Measurements from ENCODE around the gene FICD. TPM values are rescaled to one million over a fixed set of nuclear protein-coding genes. Genes with fewer than 3 reads are reported as not detected.

Gene FICD
- polyA plus RNA-seq, 1 donor from 2014 or later: 1.5 TPM

DNA sequence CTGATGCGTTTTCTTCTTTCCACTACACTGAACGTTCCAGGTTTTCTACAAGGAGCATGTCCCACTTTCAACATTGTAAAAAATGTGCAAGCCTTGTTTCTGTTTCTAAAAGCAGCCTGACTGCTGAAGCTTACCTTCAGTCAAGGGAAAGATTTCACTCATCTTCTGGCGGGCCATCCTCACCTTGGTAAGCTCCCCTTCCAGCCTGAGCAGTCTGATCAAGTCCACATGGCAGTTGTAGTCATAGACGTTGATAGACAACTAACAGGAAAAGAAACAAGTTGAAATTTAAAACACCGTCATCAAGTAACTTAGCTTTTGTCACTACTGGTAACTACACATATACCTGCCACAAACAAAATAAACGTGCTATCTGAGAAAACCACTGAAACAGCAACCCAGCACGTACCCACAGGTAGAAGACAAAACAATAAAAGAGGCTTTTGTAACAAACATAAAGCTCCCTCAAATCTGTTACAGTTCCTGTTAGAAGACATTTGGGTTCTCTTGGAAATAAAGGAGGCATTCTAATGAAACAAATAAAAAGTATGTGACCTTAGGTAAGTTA, 34.0 kb downstream of the FICD start:
- Histone ChIP-seq H3K4me2 (ENCODE audit: low read length) (no peak overlapping the region), H3K27ac (ENCODE audit: low read length) (no peak overlapping the region), H3F3A (ENCODE audit: insufficient read depth, low read length, poor library complexity, severe bottlenecking) (no peaks in the 10 kb centered on the region), H3K9me3 (ENCODE audit: low read length) (no peaks in the 10 kb centered on the region), H2AFZ (ENCODE audit: low read depth, low read length) (no peak overlapping the region), H3K9me2 (ENCODE audit: insufficient read depth, low read length) (no peaks in the 10 kb centered on the region), H3K36me3 (ENCODE audit: insufficient read depth, low read length) (no peaks in the 10 kb centered on the region), H3K27me3 (ENCODE audit: insufficient read depth, low read depth, low read length) (no peaks in the 10 kb centered on the region), H3K9ac (ENCODE audit: low read length) (no peak overlapping the region), H3K79me2 (replicated peaks; ENCODE audit: insufficient read depth, low read length) (peaks cover 44% of the 10 kb centered on the region), H3K4me3 (ENCODE audit: low read length) (no peak overlapping the region), H4K20me1 (ENCODE audit: insufficient read depth) (no peaks in the 10 kb centered on the region)
- TF ChIP-seq RAD21 (conservative IDR thresholded peaks at IDR 0.05): no peak
- TF ChIP-seq POLR2AphosphoS5 (IDR thresholded peaks at IDR 0.05): no peak
- TF ChIP-seq EZH2 (IDR thresholded peaks at IDR 0.05; ENCODE audit: borderline replicate concordance, insufficient read depth, low read length, poor library complexity, severe bottlenecking): no peak
- TF ChIP-seq, protein P1, sequence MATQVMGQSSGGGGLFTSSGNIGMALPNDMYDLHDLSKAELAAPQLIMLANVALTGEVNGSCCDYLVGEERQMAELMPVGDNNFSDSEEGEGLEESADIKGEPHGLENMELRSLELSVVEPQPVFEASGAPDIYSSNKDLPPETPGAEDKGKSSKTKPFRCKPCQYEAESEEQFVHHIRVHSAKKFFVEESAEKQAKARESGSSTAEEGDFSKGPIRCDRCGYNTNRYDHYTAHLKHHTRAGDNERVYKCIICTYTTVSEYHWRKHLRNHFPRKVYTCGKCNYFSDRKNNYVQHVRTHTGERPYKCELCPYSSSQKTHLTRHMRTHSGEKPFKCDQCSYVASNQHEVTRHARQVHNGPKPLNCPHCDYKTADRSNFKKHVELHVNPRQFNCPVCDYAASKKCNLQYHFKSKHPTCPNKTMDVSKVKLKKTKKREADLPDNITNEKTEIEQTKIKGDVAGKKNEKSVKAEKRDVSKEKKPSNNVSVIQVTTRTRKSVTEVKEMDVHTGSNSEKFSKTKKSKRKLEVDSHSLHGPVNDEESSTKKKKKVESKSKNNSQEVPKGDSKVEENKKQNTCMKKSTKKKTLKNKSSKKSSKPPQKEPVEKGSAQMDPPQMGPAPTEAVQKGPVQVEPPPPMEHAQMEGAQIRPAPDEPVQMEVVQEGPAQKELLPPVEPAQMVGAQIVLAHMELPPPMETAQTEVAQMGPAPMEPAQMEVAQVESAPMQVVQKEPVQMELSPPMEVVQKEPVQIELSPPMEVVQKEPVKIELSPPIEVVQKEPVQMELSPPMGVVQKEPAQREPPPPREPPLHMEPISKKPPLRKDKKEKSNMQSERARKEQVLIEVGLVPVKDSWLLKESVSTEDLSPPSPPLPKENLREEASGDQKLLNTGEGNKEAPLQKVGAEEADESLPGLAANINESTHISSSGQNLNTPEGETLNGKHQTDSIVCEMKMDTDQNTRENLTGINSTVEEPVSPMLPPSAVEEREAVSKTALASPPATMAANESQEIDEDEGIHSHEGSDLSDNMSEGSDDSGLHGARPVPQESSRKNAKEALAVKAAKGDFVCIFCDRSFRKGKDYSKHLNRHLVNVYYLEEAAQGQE (IDR thresholded peaks at IDR 0.05; ENCODE audit: borderline replicate concordance): no peak
- TF ChIP-seq MXI1 (conservative IDR thresholded peaks at IDR 0.05; ENCODE audit: poor library complexity, severe bottlenecking): no peak

DNA sequence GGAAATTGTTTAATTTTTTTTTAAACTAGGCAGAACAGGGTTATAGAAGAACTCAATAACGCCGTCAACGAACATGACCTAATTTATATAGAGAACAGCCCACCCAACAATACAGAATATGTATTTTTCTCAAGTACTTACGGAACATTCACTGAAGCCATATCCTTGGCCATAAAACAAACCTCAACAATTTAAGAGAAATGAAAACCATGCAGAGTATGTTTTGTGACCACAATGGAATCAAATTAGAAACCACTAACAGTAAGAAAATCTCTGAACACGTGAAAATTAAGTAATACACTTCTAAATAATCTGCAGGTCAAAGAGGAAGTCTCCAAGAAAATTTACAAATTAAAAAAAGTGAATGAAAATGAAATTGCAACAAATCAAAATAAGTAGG, 36.5 kb downstream of the FICD start:
- H3K27ac ChIP-seq (ENCODE audit: low read length): no peak overlapping the region
- H3K9ac ChIP-seq (ENCODE audit: low read length): no peak overlapping the region
- no peaks in the 10 kb centered on the region for H3F3A ChIP-seq (ENCODE audit: insufficient read depth, low read length, poor library complexity, severe bottlenecking)
- no peaks in the 10 kb centered on the region for H3K36me3 ChIP-seq (ENCODE audit: insufficient read depth, low read length)
- no peaks in the 10 kb centered on the region for H3K27me3 ChIP-seq (ENCODE audit: insufficient read depth, low read depth, low read length)
- peaks cover 55% of the 10 kb centered on the region for H3K79me2 ChIP-seq (replicated peaks; ENCODE audit: insufficient read depth, low read length)
- H4K20me1 ChIP-seq (ENCODE audit: insufficient read depth): no peaks in the 10 kb centered on the region
- no peak overlapping the region for H3K4me3 ChIP-seq (ENCODE audit: low read length)
- no peak overlapping the region for H3K4me2 ChIP-seq (ENCODE audit: low read length)
- no peak overlapping the region for H2AFZ ChIP-seq (ENCODE audit: low read depth, low read length)
- H3K9me2 ChIP-seq (ENCODE audit: insufficient read depth, low read length): no peaks in the 10 kb centered on the region
- TF ChIP-seq EZH2 (IDR thresholded peaks at IDR 0.05; ENCODE audit: borderline replicate concordance, insufficient read depth, low read length, poor library complexity, severe bottlenecking) (no peak), TAF1 (IDR thresholded peaks at IDR 0.05; ENCODE audit: low read depth) (no peak), CTCF (IDR thresholded peaks at IDR 0.05; ENCODE audit: poor library complexity, severe bottlenecking) (no peak), RAD21 (conservative IDR thresholded peaks at IDR 0.05) (no peak), SMC3 (conservative IDR thresholded peaks at IDR 0.05; ENCODE audit: poor library complexity) (no peak)
- TF ChIP-seq, protein P1 (IDR thresholded peaks at IDR 0.05; ENCODE audit: borderline replicate concordance): no peak
- no peaks in the 10 kb centered on the region for H3K9me3 ChIP-seq (ENCODE audit: low read length)

Data from neural cell (in vitro differentiated cells).